GF-D8 (cell line): ENCODE results near the gene ANKRD11.

ENCODE experiments used
- DNase-seq: peaks from one replicate; lab custom pipeline; 2025; lab: John Stamatoyannopoulos, UW

ANKRD11 gene

GRCh38 chr16:89506791-89507191, 16.4 kb upstream of the ANKRD11 start:
- no peak for DNase-seq

GRCh38 chr16:89506113-89506504, 15.7 kb upstream of the ANKRD11 start:
- DNase-seq, result peak; percentile 36

- peak; percentile 96 for DNase-seq
Measured at GRCh38 chr16:89505204-89506112, 15.1 kb upstream of the ANKRD11 start.

GRCh38 chr16:89504091-89504490, 13.7 kb upstream of the ANKRD11 start:
- DNase-seq, result no peak

GRCh38 chr16:89502081-89502843, 11.9 kb upstream of the ANKRD11 start:
- no peak for DNase-seq

GRCh38 chr16:89499767-89500166, 9.4 kb upstream of the ANKRD11 start:
- DNase-seq, result no peak

- DNase-seq, result no peak
Measured at GRCh38 chr16:89498839-89499238, 8.5 kb upstream of the ANKRD11 start.

- no peak for DNase-seq
Measured at GRCh38 chr16:89495121-89495520, 4.8 kb upstream of the ANKRD11 start.

GRCh38 chr16:89493776-89494175, 3.4 kb upstream of the ANKRD11 start:
- no peak for DNase-seq

GRCh38 chr16:89491974-89492687, 1.8 kb upstream of the ANKRD11 start:
- no peak for DNase-seq

GRCh38 chr16:89491238-89491869, 993 bp upstream of the ANKRD11 start:
- peak; percentile 16 for DNase-seq

GRCh38 chr16:89489898-89490438, 393 bp downstream of the ANKRD11 start:
- DNase-seq, result no peak

- peak; percentile 88 for DNase-seq
Measured at GRCh38 chr16:89489040-89489897, 1.1 kb downstream of the ANKRD11 start.

- no peak for DNase-seq
Measured at GRCh38 chr16:89485701-89486246, 4.6 kb downstream of the ANKRD11 start.

GRCh38 chr16:89484923-89485679, 5.3 kb downstream of the ANKRD11 start:
- no peak for DNase-seq

GRCh38 chr16:89484041-89484501, 6.3 kb downstream of the ANKRD11 start:
- peak; percentile 50 for DNase-seq

- DNase-seq, result no peak
Measured at GRCh38 chr16:89482817-89483205, 7.5 kb downstream of the ANKRD11 start.

GRCh38 chr16:89482150-89482816, 8.1 kb downstream of the ANKRD11 start:
- DNase-seq, result no peak

GRCh38 chr16:89481356-89481955, 8.9 kb downstream of the ANKRD11 start:
- no peak for DNase-seq
